ENCODE measurements around the gene SORCS1. TPM values are rescaled to one million over a fixed set of nuclear protein-coding genes. Genes with fewer than 3 reads are reported as not detected.

The SORCS1 gene
- total RNA-seq: not detected in 2 replicates

DNA sequence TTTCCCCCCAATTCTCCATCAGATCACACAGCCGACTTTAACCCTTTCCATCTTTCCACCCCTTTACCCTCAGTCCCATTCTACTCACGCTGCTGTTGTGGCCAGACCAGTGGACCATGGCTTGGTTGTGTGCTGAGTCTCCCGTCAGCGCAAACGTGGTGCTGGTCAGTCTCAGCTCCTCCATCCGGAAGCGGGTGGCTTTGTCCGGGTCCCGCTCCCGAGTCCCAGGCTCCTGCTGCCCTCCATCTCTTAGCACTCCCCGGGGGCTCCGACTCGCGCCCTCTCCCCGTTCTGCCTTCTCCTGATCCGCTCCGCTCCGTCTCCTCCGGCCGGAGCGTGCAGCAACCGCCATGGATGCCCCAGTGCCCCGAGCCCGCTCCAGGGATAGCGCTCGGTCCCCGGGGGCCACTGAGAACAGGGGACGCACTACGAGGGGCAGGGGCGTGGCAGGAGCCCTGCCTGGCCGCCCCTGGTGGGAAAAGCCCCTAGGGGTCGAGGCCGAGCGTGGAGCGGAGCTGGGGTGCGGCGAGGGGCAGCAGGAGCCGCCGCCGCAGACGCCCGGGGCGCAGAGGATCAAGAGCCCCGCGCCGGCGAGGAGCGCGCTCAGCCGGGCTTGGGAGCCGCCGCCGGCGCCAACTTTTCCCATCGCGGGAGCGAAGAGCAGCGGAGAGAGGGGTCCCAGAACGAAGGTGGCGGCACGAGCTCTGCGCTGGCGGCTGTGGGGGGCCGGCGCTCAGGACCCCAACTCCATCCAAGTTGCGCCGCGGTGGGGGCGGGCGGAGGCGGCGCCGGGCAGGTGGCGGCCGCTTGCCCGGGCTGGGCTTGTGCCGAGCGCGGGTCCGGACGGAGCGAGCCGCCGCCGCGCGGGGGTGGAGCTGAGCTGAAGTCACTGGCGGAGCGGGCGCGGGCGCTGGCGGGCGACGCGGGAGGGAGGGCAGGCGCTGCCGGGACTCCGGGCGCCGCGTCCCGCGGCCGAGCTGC is at the start of gene SORCS1:
Gene SORCS1, minus strand, starts transcription at position 826 of the 981 bp plus-strand sequence.
- TF ChIP-seq, protein P1, sequence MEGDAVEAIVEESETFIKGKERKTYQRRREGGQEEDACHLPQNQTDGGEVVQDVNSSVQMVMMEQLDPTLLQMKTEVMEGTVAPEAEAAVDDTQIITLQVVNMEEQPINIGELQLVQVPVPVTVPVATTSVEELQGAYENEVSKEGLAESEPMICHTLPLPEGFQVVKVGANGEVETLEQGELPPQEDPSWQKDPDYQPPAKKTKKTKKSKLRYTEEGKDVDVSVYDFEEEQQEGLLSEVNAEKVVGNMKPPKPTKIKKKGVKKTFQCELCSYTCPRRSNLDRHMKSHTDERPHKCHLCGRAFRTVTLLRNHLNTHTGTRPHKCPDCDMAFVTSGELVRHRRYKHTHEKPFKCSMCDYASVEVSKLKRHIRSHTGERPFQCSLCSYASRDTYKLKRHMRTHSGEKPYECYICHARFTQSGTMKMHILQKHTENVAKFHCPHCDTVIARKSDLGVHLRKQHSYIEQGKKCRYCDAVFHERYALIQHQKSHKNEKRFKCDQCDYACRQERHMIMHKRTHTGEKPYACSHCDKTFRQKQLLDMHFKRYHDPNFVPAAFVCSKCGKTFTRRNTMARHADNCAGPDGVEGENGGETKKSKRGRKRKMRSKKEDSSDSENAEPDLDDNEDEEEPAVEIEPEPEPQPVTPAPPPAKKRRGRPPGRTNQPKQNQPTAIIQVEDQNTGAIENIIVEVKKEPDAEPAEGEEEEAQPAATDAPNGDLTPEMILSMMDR (IDR thresholded peaks at IDR 0.05; ENCODE audit: insufficient read depth, low read depth, low read length): no peak
- no peak for DNase-seq (ENCODE audit: low read depth)
- no peak within 1 kb of the TSS for H3K4me3 ChIP-seq (ENCODE audit: low read depth, low read length)

DNA sequence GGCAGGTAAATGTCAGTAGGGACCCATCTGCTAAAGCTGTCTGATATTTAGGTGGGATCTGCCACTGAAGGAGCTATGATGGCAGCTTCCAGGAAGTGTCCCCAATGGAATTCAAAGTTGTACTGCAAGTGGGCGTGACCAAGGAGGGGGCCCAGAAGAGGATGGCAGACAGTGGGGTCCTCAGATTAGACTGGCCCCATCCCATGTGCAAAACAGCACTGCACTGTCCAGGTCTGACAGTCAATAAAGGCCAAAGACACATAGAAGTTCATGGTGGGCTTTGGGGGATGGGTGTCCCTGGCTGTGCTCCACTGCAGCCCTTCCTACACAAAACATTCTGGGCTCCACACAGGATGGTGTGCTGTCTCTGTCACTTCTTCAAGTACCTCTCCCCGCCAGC is 49.8 kb upstream of the SORCS1 start:
- no peak overlapping the region for H3K4me3 ChIP-seq (ENCODE audit: low read depth, low read length)
- TF ChIP-seq, protein P1 (IDR thresholded peaks at IDR 0.05; ENCODE audit: insufficient read depth, low read depth, low read length): no peak
- DNase-seq (ENCODE audit: low read depth): no peak

DNA sequence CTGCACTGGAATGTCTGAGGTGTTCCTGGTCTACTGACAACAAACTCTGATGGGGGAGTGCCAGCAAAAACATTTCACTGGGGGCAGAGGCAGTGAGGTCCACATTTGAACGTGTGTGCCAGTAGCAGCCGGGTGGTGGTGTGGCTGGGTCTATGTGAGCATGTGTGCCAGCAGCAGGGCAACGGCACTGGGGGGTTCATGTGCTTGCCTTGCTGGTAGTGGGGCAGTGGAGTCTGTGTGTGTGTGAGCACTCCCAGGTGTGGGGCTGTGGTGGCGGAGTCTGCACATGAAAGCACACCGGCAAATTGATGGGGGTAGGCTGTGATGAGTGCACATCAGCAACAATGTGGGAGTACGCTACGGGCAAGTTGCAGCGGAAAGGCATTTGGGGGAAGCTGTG is 49.4 kb upstream of the SORCS1 start:
- TF ChIP-seq, protein P1 (IDR thresholded peaks at IDR 0.05; ENCODE audit: insufficient read depth, low read depth, low read length): no peak
- no peak for DNase-seq (ENCODE audit: low read depth)
- no peak overlapping the region for H3K4me3 ChIP-seq (ENCODE audit: low read depth, low read length)

DNA sequence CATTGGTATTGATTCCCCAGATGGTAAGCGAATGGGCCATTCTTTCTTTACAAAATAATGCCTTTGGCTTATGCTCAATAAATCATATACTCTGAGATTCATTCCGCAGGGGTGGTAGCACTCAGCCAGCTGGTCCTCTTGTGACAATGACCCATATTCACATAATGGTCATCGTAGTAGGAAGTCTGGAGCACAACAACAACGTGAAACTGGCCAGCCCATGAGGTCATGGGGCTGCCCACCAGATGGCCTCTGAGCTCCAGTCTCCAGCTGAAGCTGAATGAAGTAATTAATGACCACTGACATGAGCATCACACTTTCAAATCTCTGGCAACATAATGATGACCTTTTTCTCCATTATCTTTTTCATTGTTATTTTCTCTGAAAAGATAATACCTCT is 42.3 kb upstream of the SORCS1 start:
- TF ChIP-seq, protein P1 (IDR thresholded peaks at IDR 0.05; ENCODE audit: insufficient read depth, low read depth, low read length): no peak
- no peak overlapping the region for H3K4me3 ChIP-seq (ENCODE audit: low read depth, low read length)
- no peak for DNase-seq (ENCODE audit: low read depth)

DNA sequence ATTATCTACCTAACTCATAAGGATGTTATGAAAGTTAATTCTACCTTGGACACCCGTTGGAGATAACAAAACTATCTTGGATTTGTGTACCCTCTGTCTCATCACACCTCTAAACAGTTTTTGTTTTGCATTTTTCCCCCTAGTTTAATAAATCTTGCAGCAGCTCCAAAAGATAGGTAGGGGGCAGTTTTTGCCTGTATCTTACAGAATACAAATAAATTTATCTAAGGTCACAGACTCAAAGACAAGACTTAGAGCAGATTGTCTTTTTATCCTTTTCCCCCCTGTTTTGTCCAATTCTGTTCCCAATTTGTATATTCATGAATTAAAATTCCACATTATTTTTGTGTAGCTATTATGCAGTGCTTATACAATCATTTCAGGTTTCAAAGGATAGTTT is 5.0 kb upstream of the SORCS1 start:
- no peak overlapping the region for H3K4me3 ChIP-seq (ENCODE audit: low read depth, low read length)
- TF ChIP-seq, protein P1 (IDR thresholded peaks at IDR 0.05; ENCODE audit: insufficient read depth, low read depth, low read length): no peak
- DNase-seq (ENCODE audit: low read depth): no peak

DNA sequence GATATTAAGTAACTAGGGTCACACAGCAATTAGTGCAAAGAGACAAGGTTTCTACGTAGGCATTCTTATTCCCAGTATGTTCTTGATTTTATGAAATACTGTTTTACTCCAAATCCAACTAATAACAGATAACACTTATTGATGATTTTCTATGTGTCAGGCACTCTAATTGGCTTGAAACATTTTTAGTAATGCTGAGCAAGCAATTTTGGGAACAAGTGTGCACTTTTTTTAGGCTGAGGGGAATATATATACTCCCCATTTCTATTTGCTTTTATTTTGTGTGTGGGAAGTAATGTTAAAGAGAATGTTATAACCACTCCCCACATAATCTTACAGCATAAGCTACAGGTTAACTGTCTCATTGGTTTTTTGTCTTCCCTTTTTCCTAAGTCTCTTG is 4.2 kb upstream of the SORCS1 start:
- TF ChIP-seq, protein P1 (IDR thresholded peaks at IDR 0.05; ENCODE audit: insufficient read depth, low read depth, low read length): no peak
- H3K4me3 ChIP-seq (ENCODE audit: low read depth, low read length): no peak overlapping the region
- DNase-seq (ENCODE audit: low read depth): no peak
